ENCODE results near the gene NFE2L1.
"Not testable (repeated sequence)": the region's sequence is repeated elsewhere in the genome, so short reads cannot be mapped to it uniquely, and the experiment has no call there.

DNA sequence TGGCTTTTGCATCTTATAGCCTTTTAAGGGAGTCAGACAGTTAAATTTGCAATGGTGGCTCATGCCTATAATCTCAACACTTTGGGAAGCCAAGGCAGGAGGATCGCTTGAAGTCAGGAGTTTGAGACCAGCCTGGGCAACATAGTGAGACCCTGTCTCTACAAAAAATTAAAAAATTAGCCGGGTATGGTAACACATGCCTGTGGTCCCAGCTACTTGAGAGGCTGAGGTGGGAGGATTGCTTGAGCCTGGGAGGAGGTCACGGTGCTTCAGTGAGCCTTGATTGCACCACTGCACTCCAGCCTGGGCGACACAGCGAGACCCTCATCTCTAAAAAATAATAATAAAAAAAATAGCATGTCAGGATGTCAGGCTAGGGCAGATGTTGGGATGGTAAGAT is 46.5 kb upstream of the NFE2L1 start:
- not testable (repeated sequence) for TF ChIP-seq EZH2 (IDR thresholded peaks at IDR 0.05; ENCODE audit: insufficient read depth, poor library complexity, severe bottlenecking); EZH2phosphoT487 (IDR thresholded peaks at IDR 0.05; ENCODE audit: insufficient read depth, low read depth)
